ENCODE data around the gene HUNK.

GRCh38 chr21:31924548-31924947, 51.7 kb downstream of the HUNK start:
- no peak for TF ChIP-seq CTCF (IDR thresholded peaks at IDR 0.05)
- TF ChIP-seq POLR2A (IDR thresholded peaks at IDR 0.05) = no peak
